HEK293 (cell line): Measurements from ENCODE around the gene EFCAB11.

Source experiments
- ATF2 ChIP-seq: fragments of 450-650 bp; formaldehyde crosslinking; IDR thresholded peaks from 2 replicates; pipeline ENCODE4 v1.5.1; 2016; ENCODE audit warnings: missing biosample characterization, missing genetic modification characterization, low read depth
- REST ChIP-seq: fragments of 450-650 bp; formaldehyde crosslinking; IDR thresholded peaks from 2 replicates; pipeline ENCODE4 v1.5.1; 2016; ENCODE audit warnings: missing biosample characterization, missing genetic modification characterization
- YY1 ChIP-seq: fragments of 450-650 bp; formaldehyde crosslinking; IDR thresholded peaks from 2 replicates; pipeline ENCODE4 v1.5.1; 2018; ENCODE audit warnings: missing biosample characterization, missing genetic modification characterization
- ZBTB20 ChIP-seq: fragments of 450-650 bp; formaldehyde crosslinking; IDR thresholded peaks from 2 replicates; pipeline ENCODE4 v1.5.1; 2016; ENCODE audit warnings: missing biosample characterization, missing genetic modification characterization
- ZBTB21 ChIP-seq: fragments of 450-650 bp; formaldehyde crosslinking; IDR thresholded peaks from 2 replicates; pipeline ENCODE4 v1.5.1; 2017; ENCODE audit warnings: missing biosample characterization, missing genetic modification characterization
- ZEB2 ChIP-seq: fragments of 450-650 bp; formaldehyde crosslinking; IDR thresholded peaks from 2 replicates; pipeline ENCODE4 v1.5.1; 2016; ENCODE audit warnings: missing biosample characterization, missing genetic modification characterization
- ZNF292 ChIP-seq: fragments of 450-650 bp; formaldehyde crosslinking; IDR thresholded peaks from 2 replicates; pipeline ENCODE4 v1.5.1; 2016; ENCODE audit warnings: low read depth, missing biosample characterization, missing genetic modification characterization, borderline replicate concordance
- ZNF335 ChIP-seq: fragments of 450-650 bp; formaldehyde crosslinking; conservative IDR thresholded peaks from 2 replicates; pipeline ENCODE4 v1.5.1; 2016; ENCODE audit warnings: missing biosample characterization, missing genetic modification characterization
- ZNF366 ChIP-seq: fragments of 450-650 bp; formaldehyde crosslinking; conservative IDR thresholded peaks from 2 replicates; pipeline ENCODE4 v1.5.1; 2016; ENCODE audit warnings: missing biosample characterization, missing genetic modification characterization
- ZNF391 ChIP-seq: fragments of 450-650 bp; formaldehyde crosslinking; IDR thresholded peaks from 2 replicates; pipeline ENCODE4 v1.5.1; 2016; ENCODE audit warnings: low read depth, missing biosample characterization, missing genetic modification characterization, borderline replicate concordance
- ZNF423 ChIP-seq: fragments of 450-650 bp; formaldehyde crosslinking; IDR thresholded peaks from 2 replicates; pipeline ENCODE4 v1.5.1; 2016; ENCODE audit warnings: missing biosample characterization, missing genetic modification characterization
- ZNF768 ChIP-seq: fragments of 450-650 bp; formaldehyde crosslinking; IDR thresholded peaks from 2 replicates; pipeline ENCODE4 v1.5.1; 2018; ENCODE audit warnings: missing biosample characterization, mild to moderate bottlenecking, missing genetic modification characterization
- TF ChIP-seq, protein P1 (sequence below): fragments of 450-650 bp; formaldehyde crosslinking; IDR thresholded peaks from 2 replicates; pipeline ENCODE4 v1.5.1; 2016; ENCODE audit warnings: missing biosample characterization, missing genetic modification characterization

DNA sequence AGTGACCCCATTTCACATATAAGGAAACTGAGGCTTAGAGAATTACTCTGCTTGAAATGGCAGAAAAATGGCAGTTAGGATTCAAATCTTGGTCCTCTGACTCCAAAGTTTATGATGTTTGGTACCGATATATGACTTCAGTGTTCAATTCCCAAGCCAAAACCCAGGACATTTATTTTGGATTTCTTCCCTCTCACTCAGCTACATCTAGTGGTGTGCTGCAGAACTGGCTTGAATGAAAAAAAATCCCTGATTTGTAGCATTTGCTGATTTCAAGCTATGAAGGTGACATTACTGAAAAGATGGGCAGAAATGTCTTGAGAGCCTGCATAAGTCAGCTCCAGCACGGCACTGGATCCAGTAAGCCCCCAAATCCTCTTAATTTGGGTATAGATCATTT, 106.4 kb downstream of the EFCAB11 start:
- no peak for TF ChIP-seq ZEB2 (tag by site-specific recombination)
- no peak for TF ChIP-seq YY1 (tag by site-specific recombination)
- TF ChIP-seq, protein P1, sequence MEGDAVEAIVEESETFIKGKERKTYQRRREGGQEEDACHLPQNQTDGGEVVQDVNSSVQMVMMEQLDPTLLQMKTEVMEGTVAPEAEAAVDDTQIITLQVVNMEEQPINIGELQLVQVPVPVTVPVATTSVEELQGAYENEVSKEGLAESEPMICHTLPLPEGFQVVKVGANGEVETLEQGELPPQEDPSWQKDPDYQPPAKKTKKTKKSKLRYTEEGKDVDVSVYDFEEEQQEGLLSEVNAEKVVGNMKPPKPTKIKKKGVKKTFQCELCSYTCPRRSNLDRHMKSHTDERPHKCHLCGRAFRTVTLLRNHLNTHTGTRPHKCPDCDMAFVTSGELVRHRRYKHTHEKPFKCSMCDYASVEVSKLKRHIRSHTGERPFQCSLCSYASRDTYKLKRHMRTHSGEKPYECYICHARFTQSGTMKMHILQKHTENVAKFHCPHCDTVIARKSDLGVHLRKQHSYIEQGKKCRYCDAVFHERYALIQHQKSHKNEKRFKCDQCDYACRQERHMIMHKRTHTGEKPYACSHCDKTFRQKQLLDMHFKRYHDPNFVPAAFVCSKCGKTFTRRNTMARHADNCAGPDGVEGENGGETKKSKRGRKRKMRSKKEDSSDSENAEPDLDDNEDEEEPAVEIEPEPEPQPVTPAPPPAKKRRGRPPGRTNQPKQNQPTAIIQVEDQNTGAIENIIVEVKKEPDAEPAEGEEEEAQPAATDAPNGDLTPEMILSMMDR: no peak
- TF ChIP-seq REST (tag by site-specific recombination): no peak
- TF ChIP-seq ZNF423: no peak
- TF ChIP-seq ZNF292 (tag by site-specific recombination): no peak
- TF ChIP-seq ZBTB21 (tag by site-specific recombination): no peak
- no peak for TF ChIP-seq ZNF366 (tag by site-specific recombination)
- no peak for TF ChIP-seq ATF2
- TF ChIP-seq ZNF335: no peak
- TF ChIP-seq ZNF768 (tag by site-specific recombination): no peak
- no peak for TF ChIP-seq ZBTB20 (tag by site-specific recombination)
- no peak for TF ChIP-seq ZNF391
